Liver (tissue), 9 donors: ENCODE data around the gene BAZ2A. TPM values are rescaled to one million over a fixed set of nuclear protein-coding genes. Genes with fewer than 3 reads are reported as not detected.
A peak's percentile ranks its signal among the peaks of the same experiment; 100 is the strongest.

Experiments used
- DNase-seq: peaks from one replicate; pipeline ENCODE4 v3.0.0-alpha.2; 2017; ENCODE audit warnings: low spot score
- H3K27ac ChIP-seq, 2 donors: one replicate each; pipeline ENCODE4 v1.7.0; 2013; ENCODE audit warnings: inconsistent platforms in 2 of 2, low read length in 2 of 2, control low read depth in 1 of 2, low read depth in 1 of 2, mild to moderate bottlenecking in 1 of 2
- H3K27me3 ChIP-seq, 4 donors: one replicate each; pipeline versions ENCODE4 v1.6.1 to v1.7.0; 2013; ENCODE audit warnings: low read length in 3 of 4, inconsistent platforms in 1 of 4, mild to moderate bottlenecking in 1 of 4, moderate library complexity in 1 of 4; ENCODE audit not compliant: control insufficient read depth in 4 of 4, insufficient read depth in 4 of 4
- H3K36me3 ChIP-seq, 4 donors: one replicate each; pipeline versions ENCODE4 v1.6.1 to v1.7.0; 2013; ENCODE audit warnings: low read length in 3 of 4, mild to moderate bottlenecking in 3 of 4, low read depth in 1 of 4, moderate library complexity in 1 of 4; ENCODE audit not compliant: control insufficient read depth in 4 of 4, insufficient read depth in 3 of 4
- H3K4me1 ChIP-seq, 4 donors: one replicate each; pipeline versions ENCODE4 v1.6.1 to v1.7.0; 2013; ENCODE audit warnings: low read length in 3 of 4, mild to moderate bottlenecking in 3 of 4, moderate library complexity in 1 of 4; ENCODE audit not compliant: control insufficient read depth in 4 of 4, insufficient read depth in 4 of 4
- H3K4me3 ChIP-seq, 3 donors: one replicate each; pipeline versions ENCODE4 v1.6.1 to v1.7.0; 2013; ENCODE audit warnings: low read length in 3 of 3, control low read depth in 1 of 3, low read depth in 1 of 3, mild to moderate bottlenecking in 1 of 3
- H3K9ac ChIP-seq, 2 donors: one replicate each; pipeline ENCODE4 v1.7.0; 2013; ENCODE audit warnings: low read length in 2 of 2, mild to moderate bottlenecking in 2 of 2, moderate library complexity in 2 of 2, control low read depth in 1 of 2, low read depth in 1 of 2
- H3K9me3 ChIP-seq, 4 donors: one replicate each; pipeline versions ENCODE4 v1.6.1 to v1.7.0; 2013; ENCODE audit warnings: low read length in 3 of 4; ENCODE audit not compliant: control insufficient read depth in 4 of 4
- ATF3 ChIP-seq: IDR thresholded peaks from 2 replicates; pipeline ENCODE4 v1.6.1; 2016; ENCODE audit warnings: antibody characterized with exemption
- CTCF ChIP-seq: fragments of 150-350 bp; IDR thresholded peaks from 2 replicates; pipeline ENCODE4 v1.5.1; 2017; ENCODE audit warnings: improper control_type of control experiment, low read depth, low read length; ENCODE audit not compliant: missing input control
- FOXA1 ChIP-seq: IDR thresholded peaks from 2 replicates; pipeline ENCODE4 v1.6.1; 2016; ENCODE audit warnings: antibody characterized with exemption
- FOXA2 ChIP-seq: IDR thresholded peaks from 2 replicates; pipeline ENCODE4 v1.6.1; 2016; ENCODE audit warnings: antibody characterized with exemption
- HNF4A ChIP-seq, 2 donors: conservative IDR thresholded peaks; 2 replicates each; pipeline ENCODE4 v1.6.1; 2016; ENCODE audit warnings: antibody characterized with exemption in 2 of 2, mild to moderate bottlenecking in 2 of 2
- HNF4G ChIP-seq: IDR thresholded peaks from 2 replicates; pipeline ENCODE4 v1.6.1; 2016; ENCODE audit warnings: antibody characterized with exemption
- JUND ChIP-seq, 2 donors: IDR thresholded peaks; 2 replicates each; pipeline ENCODE4 v1.6.1; 2016; ENCODE audit warnings: antibody characterized with exemption in 2 of 2
- MAX ChIP-seq: IDR thresholded peaks from 2 replicates; pipeline ENCODE4 v1.6.1; 2016; ENCODE audit warnings: antibody characterized with exemption
- RAD21 ChIP-seq, 2 donors: IDR thresholded peaks; 2 replicates each; pipeline ENCODE4 v1.6.1; 2016; ENCODE audit warnings: antibody characterized with exemption in 2 of 2, mild to moderate bottlenecking in 2 of 2
- REST ChIP-seq: IDR thresholded peaks from 2 replicates; pipeline ENCODE4 v1.6.1; 2016; ENCODE audit warnings: antibody characterized with exemption, mild to moderate bottlenecking
- SP1 ChIP-seq: IDR thresholded peaks from 2 replicates; pipeline ENCODE4 v1.6.1; 2018; ENCODE audit warnings: antibody characterized with exemption, mild to moderate bottlenecking
- TAF1 ChIP-seq: conservative IDR thresholded peaks from 2 replicates; pipeline ENCODE4 v1.6.1; 2016; ENCODE audit warnings: antibody characterized with exemption, mild to moderate bottlenecking
- YY1 ChIP-seq: IDR thresholded peaks from 2 replicates; pipeline ENCODE4 v1.6.1; 2016; ENCODE audit warnings: antibody characterized with exemption, mild to moderate bottlenecking
- ZBTB33 ChIP-seq: IDR thresholded peaks from 2 replicates; pipeline ENCODE4 v1.6.1; 2016; ENCODE audit warnings: antibody characterized with exemption
- WGBS: extraction: QIAGEN DNeasy Blood & Tissue Kit; methylation state at CpG from one replicate; pipeline ENCODE4 v1.1.7; 2013; 5-methylcytosine and 5-hydroxymethylcytosine counted together
- polyA plus RNA-seq, 2 donors: library from polyadenylated mRNA; stranded (reverse) in 1 of 2; unstranded in 1 of 2; fragments of 200-250 nt in 1 of 2; fragments of >200 nt in 1 of 2; fragmentation: Nextera tagmentation in 1 of 2; extraction: Ambion mirVana in 1 of 2; gene quantifications; one replicate each; pipeline versions ENCODE4 v1.2.1 to v1.2.3, GENCODE V29; 2013 to 2015
- total RNA-seq, 2 donors: library from RNA; depleted of rRNA; stranded (reverse); fragments of >200 nt; gene quantifications; one replicate each; pipeline ENCODE4 v1.2.3, GENCODE V29; 2014
- donor health status: healthy.
- donor health status: healthy.
- donor health status: healthy.
- donor health status: healthy.
- donor health status: healthy.

BAZ2A gene
- total and polyA plus RNA-seq, 4 donors: 12.8 to 31.9 (median 22.0) TPM

- TF ChIP-seq RAD21 (IDR thresholded peaks at IDR 0.05): no peak
These were observed 2.8 kb upstream of the BAZ2A start (continued) for GRCh38 chr12:56632701-56633467.

GRCh38 chr12:56631790-56632700, 1.9 kb upstream of the BAZ2A start:
- no peaks in the 10 kb centered on the region for H3K36me3 ChIP-seq
- H3K9ac ChIP-seq: no peak overlapping the region
- peak overlapping the region; percentile 57 to 62 for H3K27ac ChIP-seq
- no peaks in the 10 kb centered on the region for H3K27me3 ChIP-seq
- TF ChIP-seq HNF4G (no peak), FOXA2 (no peak), JUND (IDR thresholded peaks at IDR 0.05) (no peak), SP1 (no peak), RAD21 (IDR thresholded peaks at IDR 0.05) (no peak), ZBTB33 (no peak), YY1 (no peak), CTCF (no peak), FOXA1 (no peak), HNF4A (conservative IDR thresholded peaks at IDR 0.05) (no peak), REST (no peak), ATF3 (no peak), MAX (no peak), TAF1 (no peak)
- H3K4me1 ChIP-seq: peaks cover 14 to 71% (median 57%) of the 10 kb centered on the region in 4 donors
- peak; percentile 85 for DNase-seq
- H3K4me3 ChIP-seq: peak overlapping the region in 1 of 3 donors; percentile 9
- H3K9me3 ChIP-seq: no peaks in the 10 kb centered on the region
- 16% methylated on average over 13 of the region's 13 CpGs for WGBS
